ENCODE results near the gene INPP5D. TPM values are rescaled to one million over a fixed set of nuclear protein-coding genes. Genes with fewer than 3 reads are reported as not detected.

INPP5D gene
- polyA plus RNA-seq, 3 donors = 6.6 to 7.2 (median 6.7) TPM

GRCh38 chr2:233204286-233204936 lies 144.3 kb downstream of the INPP5D start:
- no peak for DNase-seq

- no peak for DNase-seq
Observed at GRCh38 chr2:233208382-233209116, 148.4 kb downstream of the INPP5D start.

GRCh38 chr2:233209117-233209532 lies 149.0 kb downstream of the INPP5D start:
- no peak for DNase-seq

GRCh38 chr2:233209533-233210171 lies 149.5 kb downstream of the INPP5D start:
- peak; percentile 3 for DNase-seq

DNA sequence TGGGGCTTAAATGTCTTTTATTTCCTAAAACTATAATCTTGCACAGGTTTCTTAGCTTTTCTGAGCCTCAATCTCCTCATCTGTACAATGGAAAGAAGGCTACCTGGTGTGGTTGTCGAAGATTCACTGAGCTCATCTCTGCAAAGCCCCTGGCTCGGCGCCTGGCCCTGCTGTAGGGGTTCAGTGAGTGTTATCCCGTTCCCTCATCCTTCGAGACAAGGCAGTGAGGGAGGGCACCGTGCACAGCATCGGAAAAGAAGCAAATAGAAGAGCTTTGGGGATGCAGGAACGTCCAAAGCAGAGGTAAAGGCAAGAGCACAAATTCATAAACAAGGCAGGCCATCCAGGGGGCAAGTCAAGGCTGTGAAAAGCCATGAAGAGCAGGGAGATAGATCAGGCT lies 150.1 kb downstream of the INPP5D start:
- DNase-seq = no peak

GRCh38 chr2:233210843-233211547 lies 150.9 kb downstream of the INPP5D start:
- DNase-seq = peak; percentile 15

DNA sequence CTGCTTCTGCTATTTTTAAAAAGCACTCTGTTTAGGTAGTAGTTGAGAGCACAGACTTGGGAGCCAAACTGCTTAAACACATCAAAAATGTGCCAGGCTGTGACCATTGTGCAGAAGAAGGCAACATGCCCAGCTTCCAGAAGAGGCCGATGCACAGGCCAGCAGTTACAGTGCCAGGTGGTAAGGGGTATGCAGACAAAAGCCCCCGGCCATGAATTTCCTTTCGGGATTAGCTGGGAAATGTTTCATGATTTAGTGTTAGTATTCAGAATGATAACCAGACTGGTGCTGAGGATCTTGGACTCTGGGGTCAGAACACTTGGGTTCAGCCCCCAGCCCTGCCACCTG lies 151.4 kb downstream of the INPP5D start:
- DNase-seq = no peak

GRCh38 chr2:233213011-233213410 lies 152.9 kb downstream of the INPP5D start:
- DNase-seq = no peak

GRCh38 chr2:233213975-233214374 lies 153.8 kb downstream of the INPP5D start:
- no peak for DNase-seq

- no peak for DNase-seq
Observed at GRCh38 chr2:233217892-233218377, 157.8 kb downstream of the INPP5D start.

GRCh38 chr2:233218836-233219235 lies 158.7 kb downstream of the INPP5D start:
- DNase-seq = no peak

- DNase-seq = no peak
Observed at GRCh38 chr2:233219848-233220247, 159.7 kb downstream of the INPP5D start.

- DNase-seq = no peak
Observed at GRCh38 chr2:233221378-233222063, 161.4 kb downstream of the INPP5D start.

GRCh38 chr2:233223059-233223894 lies 163.1 kb downstream of the INPP5D start:
- DNase-seq = no peak

GRCh38 chr2:233225230-233226068 lies 165.3 kb downstream of the INPP5D start:
- DNase-seq = no peak

DNA sequence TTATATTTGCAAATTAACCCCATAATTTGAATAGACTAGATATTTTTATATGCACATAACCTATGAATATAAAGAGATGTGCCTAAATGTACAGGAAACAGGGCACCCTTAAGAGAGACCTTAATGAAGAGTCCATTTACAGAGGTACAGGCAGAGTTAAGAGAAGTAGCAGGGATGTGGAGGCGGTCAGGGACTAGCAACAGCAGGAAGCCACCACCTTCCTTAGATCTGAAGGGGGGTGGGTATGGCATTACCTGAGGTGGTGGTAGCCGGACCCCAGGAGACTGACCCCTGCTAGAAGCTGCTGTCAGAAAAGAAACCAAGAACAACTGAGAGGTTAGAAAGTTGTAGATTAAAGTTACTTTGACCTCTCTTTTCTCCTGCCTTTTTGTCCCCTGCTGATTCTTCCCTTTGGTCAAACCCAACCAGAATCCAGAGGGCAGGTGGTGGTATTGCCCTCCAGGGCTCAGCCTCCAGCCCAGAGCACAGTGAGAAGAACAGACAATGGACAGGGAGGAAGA lies 166.4 kb downstream of the INPP5D start:
- DNase-seq = no peak

DNA sequence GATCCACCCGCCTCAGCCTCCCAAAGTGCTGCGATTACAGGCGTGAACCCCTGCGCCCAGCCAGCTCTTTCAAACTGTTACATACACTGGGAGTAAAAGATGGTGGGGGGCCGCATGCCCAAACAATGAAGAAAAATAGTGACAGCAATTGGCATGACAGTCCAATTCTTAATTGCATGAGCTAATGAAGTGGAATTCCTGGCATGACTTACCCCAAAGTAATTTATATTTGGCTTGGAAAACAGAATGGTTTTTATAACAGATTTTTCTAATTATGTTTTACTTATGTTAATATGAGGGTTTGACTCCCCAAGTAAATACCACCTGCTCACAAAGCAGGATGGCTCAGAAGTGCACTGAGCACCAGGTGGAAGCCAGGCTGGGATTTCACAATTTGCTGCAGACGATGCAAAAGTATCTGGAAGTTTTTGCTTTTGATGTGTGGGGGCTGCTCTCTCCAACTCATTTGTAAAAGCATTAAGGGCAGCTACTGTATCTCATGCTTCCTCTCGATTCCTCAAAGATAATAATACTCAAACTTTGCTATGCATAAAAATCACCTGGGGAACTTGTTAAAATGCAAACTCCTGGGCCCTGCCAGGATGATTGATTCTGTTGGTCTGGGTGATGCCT lies 167.3 kb downstream of the INPP5D start:
- DNase-seq = no peak

DNA sequence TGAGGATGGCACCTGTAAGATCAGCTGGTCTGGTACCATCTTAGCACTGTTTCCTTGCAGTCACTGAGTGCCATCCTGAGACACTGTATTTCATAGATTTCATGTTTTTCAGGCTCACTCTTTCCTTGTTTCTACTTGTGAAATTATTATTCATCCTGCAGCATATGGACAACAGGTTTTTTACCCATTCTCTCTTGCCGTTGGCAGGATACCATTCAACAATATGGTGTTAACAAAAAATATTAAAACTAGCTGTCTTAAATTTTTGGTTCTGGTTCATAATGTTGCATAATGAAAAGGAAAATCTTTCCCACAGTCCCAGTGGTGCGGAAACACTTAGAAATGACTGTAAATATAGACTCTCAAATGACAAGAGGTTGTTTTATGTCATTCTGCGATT lies 168.2 kb downstream of the INPP5D start:
- DNase-seq = no peak

- no peak for DNase-seq
Observed at GRCh38 chr2:233233618-233234230, 173.6 kb downstream of the INPP5D start.
